GM08714 (cell line): ENCODE measurements around the gene ACRV1.

Source experiments
- H3K4me3 ChIP-seq: fragments of 200-500 bp; sonication (Bioruptor generic); 2 replicates; pipeline ENCODE4 v1.5.1; 2014; ENCODE audit warnings: mild to moderate bottlenecking, low read length, inconsistent platforms
- ZNF274 ChIP-seq: IDR thresholded peaks from 2 replicates; pipeline ENCODE4 v1.6.1; 2012; ENCODE audit warnings: mild to moderate bottlenecking, low read depth, low read length

ACRV1 gene

DNA sequence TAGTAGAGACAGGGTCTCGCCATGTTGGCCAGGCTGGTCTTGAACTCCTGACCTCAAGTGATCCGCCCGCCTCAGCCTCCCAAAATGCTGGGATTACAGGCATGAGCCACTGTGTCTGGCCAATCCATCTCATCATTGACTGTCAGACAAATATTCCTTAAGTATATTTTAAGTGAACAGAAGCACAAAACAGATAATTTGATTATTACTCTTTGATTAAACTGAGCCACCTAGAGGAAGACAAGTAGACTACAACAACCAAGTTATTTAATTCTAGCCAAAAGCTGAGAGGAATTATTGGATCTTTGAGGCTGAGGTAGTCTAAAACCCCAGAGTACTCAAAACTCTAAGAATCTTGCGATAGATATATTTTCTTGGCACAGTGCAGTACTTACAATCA lies 1.2 kb downstream of the ACRV1 start:
- H3K4me3 ChIP-seq, result no peak overlapping the region
- no peak for TF ChIP-seq ZNF274

DNA sequence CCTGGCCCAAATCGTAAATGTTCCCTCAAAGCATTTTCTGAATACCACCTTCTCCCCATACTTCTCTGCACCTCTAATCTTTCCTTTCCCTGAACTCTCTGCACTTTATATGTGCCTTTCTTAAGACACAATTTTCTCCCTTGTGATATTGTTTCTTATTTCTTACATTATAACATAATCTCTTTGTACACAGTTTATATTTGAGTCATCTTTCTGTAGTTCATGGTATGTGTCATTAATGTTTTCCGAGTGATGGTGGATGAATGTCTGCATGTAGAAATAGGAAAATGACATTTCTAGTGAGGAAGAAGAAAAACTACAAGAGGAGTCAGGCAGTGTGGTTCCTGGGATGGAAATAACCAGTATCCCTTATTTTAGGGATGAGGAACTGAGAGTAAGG lies 5.5 kb downstream of the ACRV1 start:
- TF ChIP-seq ZNF274, result no peak
- no peak overlapping the region for H3K4me3 ChIP-seq

DNA sequence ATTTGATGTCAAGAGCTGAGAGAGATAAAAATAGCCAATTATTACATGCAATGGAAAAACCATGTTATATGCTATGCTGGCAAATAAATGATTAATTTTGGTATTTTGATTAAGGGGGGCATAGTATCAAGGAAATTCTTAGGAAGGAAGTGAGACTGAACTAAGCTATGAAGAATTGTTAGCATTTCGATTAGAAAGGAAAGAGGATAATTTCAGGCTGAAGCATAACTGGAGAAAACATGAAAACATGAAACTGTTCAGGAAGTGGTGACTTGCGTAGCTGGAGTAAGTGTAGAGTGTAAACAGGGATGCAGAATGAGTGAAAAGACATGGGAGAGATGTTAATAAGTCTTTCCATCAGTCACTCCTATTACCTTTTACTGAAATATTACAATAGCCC lies 6.4 kb downstream of the ACRV1 start:
- no peak for TF ChIP-seq ZNF274

DNA sequence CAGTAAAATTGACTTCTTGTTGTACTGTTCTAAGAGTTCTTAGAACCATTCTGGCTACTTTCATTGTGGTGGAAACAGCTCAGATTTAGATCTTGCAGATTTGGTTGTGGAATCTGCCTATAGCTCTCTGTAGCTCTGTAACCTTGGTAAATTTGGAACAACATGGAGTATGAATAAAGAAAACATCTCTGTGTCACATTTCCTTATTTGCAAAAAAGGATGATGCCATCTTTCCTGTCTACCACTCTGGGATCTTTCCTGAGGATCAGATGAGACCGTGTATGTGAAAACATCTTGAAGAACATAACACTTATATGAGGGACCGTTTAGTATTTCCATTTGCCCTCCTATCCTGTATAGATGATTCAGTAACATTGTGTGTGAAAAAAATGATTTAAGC lies 9.1 kb downstream of the ACRV1 start:
- no peak for TF ChIP-seq ZNF274
- no peak overlapping the region for H3K4me3 ChIP-seq

More for the DNA sequence above, 6.4 kb downstream of the ACRV1 start:
- no peak overlapping the region for H3K4me3 ChIP-seq

DNA sequence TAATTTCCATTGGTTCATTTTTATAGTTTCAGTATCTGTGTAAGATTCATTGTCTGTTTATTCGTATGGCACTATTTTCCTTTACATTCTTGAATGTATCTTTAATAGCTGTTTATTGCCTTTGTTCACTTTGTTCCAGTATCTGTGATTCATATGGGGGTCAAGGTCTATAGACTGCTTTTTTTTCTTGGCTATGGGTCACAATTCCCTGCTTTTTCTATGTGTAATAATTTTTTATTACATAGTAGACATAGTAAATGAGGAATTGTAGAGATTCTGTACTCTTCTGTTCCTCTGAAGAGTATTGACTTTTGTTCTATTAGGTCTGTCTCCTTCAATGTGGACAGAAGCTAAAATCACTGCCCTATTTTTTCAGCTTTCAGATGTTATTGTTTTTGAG lies 10.5 kb downstream of the ACRV1 start:
- no peak overlapping the region for H3K4me3 ChIP-seq
- no peak for TF ChIP-seq ZNF274

DNA sequence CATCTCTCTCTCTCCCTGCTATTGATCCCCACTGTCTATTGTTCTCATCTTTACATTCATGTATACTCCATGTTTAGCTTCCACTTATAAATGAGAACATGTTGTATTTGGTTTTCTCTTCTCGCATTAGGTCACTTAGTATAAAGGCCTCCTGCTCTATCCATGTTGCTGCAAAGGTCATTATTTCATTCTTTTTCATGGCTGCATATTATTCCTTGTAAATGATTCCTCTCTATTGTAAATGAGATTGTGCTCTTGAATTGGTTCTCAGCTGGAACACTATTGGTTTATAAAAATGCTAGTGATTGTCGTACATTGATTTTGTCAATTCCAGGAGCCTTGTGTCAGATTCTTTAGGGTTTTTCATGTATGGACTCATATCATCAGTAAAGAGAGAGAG lies 13.5 kb downstream of the ACRV1 start:
- no peak for TF ChIP-seq ZNF274
- no peak overlapping the region for H3K4me3 ChIP-seq

DNA sequence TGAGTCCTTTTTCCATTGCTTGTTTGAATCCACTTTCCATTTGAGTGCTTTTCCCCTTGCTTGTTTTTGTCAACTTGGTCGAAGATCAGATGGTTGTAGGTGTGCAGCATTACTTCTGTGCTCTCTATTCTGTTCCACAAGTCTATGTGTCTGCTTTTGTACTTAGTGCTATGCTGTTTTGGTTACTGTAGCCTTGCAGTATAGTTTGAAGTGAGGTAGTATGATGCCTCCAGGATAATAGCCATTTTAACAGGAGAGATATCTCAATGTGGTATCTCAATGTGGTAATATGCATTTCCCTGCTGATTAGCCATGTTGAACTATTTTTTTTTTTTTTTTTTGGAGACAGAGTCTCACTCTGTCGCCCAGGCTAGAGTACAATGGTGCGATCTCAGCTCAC lies 16.7 kb downstream of the ACRV1 start:
- no peak for TF ChIP-seq ZNF274
- no peak overlapping the region for H3K4me3 ChIP-seq

DNA sequence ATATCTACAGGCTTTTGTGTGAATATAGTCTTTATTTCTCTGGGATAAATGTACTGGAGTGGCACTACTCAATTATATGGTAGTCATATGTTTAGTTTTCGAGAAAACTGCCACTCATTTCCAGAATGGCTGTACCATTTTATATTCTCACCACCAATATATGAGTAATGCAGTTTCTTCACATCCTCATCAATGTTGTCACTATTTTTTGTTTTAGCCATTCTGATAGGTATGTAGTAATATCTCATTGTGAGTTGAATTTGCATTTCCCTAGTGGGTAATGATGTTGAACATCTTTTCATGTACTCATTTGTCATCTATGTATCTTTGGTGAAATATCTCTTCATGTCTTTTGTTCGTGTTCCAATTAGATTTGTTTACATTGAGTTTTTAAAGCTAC lies 18.0 kb downstream of the ACRV1 start:
- H3K4me3 ChIP-seq, result no peak overlapping the region
- TF ChIP-seq ZNF274, result no peak

DNA sequence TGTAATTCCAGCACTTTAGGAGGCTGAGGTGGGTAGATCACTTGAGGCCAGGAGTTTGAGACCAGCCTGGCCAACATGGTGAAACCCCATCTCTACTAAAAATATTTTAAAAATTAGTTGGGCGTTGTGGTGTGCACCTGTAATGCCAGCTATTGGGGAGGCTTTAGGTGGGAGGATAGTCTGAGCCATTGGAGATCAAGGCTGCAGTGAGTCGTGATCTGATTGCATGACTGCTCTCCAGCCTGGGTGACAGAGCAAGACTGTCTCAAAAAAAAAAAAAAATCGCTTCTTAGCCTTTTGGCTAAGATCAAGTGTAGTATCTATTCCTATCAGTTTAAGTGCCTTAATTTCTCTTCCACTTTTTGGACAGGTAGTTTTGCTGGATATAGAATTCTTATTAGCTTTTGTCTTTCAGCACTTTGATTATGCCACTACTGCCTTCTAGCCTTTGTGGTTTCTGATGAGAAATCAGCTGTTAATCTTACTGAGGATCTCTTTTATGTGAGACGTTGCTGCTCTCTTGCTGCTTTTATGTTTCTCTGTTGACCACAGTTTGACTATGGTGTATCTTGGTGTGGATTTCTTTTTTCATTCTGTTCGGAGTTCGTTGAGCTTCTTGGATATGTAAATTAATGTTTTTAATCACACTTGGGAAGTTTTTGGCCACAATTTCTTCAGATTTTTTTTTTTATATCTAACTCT lies 31.0 kb downstream of the ACRV1 start:
- H3K4me3 ChIP-seq, result no peak overlapping the region
- TF ChIP-seq ZNF274, result no peak

DNA sequence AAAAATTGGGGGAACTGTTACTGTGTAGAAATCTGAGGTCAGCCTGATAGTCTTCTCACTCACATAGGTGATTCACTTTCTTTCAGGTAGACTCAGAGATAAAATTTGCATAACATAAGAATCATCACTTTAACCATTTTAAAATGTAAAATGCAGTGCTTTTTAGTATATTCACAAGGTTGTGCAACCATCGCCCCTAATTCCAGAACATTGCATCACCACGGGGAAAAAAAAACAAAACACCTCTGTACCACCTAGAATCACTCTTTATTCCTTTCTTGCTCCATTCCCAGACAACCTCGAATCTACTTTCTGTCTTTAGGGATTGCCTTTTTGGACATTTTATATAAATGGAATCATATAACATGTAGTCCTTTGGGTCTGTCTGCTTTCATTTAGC lies 34.8 kb downstream of the ACRV1 start:
- H3K4me3 ChIP-seq, result no peak overlapping the region
- no peak for TF ChIP-seq ZNF274

DNA sequence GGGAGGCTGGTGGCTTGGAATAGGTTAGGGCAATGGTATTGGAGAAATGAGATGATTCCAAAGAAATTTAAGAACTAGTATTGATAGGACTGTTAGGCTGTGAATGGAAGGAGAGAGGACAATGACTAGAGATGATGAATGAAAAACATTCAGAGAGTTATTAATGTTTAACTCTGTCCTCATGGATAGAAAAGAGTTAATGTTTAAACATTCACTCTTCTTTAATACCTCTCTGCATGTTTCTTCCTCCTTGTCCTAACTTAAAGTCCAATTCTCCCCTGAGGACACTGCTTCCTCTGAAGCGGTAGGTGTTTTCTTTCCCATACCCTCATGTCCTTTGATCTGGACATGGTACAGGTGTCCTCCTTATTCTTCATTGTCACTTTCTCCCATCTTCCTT lies 42.3 kb downstream of the ACRV1 start:
- no peak for TF ChIP-seq ZNF274
- no peak overlapping the region for H3K4me3 ChIP-seq

DNA sequence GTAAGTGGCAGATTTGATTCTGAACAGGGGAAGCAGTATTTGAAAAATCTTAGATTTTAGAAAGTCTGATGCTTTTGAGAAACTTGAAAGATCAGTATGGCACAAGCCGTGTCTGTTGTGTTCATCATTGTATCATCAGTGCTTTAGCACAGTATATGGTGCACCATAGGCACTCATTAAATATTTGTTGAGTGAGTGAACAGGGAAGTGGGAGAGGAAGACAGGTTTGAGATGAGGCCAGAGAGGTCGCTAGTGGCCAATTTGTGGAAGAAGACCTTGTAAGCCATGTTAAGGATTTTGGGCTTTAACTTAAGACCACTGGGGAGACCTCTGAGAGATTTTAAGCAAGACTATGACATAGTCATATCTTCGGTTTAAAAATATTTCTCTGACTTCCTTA lies 42.8 kb downstream of the ACRV1 start:
- no peak for TF ChIP-seq ZNF274
- no peak overlapping the region for H3K4me3 ChIP-seq

DNA sequence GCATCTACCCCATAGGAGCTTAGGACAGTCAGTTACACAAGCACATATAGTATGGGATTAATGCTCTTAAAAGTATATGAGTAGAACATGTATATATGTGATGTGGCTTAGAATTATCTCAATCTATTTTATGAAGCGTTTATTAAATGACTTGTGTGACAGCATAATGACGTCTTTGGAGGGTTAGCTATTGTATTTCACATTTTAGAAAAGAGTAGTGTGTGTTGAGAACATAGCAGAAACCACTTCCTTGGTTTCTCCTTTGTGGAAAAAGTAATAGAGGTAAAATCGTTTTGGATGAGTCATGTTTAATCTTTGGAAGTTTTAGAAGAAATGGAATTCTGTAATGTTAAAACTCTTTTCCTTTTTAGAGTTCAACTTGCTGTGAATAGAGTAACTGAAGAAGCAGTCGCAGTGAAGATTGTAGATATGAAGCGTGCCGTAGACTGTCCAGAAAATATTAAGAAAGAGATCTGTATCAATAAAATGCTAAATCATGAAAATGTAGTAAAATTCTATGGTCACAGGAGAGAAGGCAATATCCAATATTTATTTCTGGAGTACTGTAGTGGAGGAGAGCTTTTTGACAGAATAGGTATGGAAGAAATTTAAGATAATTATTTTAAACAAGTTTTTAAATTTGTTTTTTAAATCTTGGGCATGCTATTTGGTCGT lies 53.3 kb downstream of the ACRV1 start:
- peak overlapping the region; percentile 79 for H3K4me3 ChIP-seq
- no peak for TF ChIP-seq ZNF274

DNA sequence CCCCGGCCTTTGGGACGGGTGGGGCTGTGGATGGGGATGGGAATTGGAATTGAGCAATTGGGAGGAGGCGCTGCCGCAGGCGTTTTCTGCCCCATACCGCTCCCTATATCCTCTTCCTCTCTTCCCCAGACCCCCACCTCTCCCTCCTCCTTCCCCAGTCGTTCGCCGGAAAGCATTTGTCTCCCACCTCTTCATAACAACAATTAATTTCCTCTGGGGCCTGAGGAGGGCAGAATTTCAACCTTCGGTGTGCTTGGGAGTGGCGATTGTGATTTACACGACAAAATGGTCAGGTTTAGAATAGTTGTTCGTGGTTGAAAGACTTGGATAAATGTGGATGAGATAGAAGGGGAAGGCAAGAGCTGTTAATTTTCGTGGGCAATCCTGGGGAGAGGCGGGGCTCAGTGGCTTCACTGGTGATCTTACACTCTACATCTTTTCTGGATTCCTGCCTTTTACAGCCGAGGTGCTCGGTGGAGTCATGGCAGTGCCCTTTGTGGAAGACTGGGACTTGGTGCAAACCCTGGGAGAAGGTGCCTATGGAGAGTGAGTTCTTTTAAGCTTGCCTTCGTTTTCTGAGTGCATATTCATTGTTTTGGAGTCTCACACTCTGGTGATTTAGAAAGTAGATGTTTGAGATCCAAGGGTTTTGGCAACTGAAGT lies 54.2 kb downstream of the ACRV1 start:
- H3K4me3 ChIP-seq, result peak overlapping the region; percentile 79
- TF ChIP-seq ZNF274, result no peak

DNA sequence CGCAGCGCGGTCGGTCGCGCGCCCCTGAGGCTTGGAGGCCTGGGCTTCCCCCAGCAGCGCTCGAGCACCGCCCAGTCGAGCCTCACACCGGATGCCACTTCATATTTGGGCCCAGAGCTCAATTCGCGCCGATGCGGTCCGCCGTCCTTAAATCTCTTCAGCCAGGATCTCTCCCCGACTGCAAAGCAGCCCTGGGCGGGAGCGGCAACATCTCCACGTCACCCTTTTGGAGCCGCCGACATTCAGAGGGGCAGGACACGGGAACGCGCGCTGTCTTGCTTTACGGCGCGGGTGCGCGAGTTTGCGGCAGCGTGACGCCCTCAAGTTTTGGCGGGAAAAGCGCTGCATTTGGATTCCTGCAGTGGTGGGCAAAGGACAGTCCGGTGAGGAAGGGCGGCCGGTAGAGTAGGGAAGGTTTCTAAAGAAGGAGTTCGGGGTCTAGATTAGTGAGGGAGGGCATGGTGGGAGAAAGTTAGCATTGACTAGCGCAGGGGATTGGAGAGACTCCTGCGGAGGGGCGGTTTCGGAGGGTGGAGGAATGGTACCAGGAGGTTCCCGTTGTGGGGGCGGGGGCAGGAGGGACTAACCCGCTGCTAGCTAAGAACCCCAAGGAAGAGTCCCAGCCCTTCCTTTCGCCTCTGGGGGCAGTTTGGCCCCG lies 54.9 kb downstream of the ACRV1 start:
- TF ChIP-seq ZNF274, result no peak
- H3K4me3 ChIP-seq, result peak overlapping the region; percentile 79

DNA sequence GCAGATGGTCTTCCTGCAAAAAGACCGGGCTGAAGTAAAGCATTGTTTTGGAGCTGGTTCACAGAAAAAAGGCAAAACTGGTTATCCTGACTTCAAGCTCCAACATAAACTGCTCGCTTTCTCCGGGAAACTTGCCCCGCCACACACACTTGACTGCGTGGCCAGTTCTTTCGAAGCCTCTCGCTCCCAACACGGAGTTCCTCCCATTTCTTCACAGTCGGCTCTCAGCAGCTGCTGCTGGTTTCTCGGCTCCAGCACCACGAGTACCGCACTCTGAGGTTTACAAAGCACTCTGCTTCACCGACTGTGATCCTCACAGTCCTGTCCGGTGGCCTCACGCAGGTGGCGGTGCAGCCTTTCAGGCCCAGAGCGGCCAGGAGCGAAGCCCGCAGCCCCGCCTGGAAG lies 55.4 kb downstream of the ACRV1 start:
- peak overlapping the region; percentile 79; the same call in 1 of the 2 replicates for H3K4me3 ChIP-seq
- no peak for TF ChIP-seq ZNF274
